Keratinocyte (primary cell): ENCODE measurements around the gene BRD2. TPM values are rescaled to one million over a fixed set of nuclear protein-coding genes. Genes with fewer than 3 reads are reported as not detected.

Experiments
- DNase-seq: peaks from one replicate; pipeline ENCODE4 v3.0.0-alpha.2; 2011; ENCODE audit warnings: low read depth, missing footprints, low spot score
- FAIRE-seq: peaks from 2 replicates; lab custom pipeline; 2011; peaks lifted over from hg19 to GRCh38; lab: Jason Lieb, UNC
- H2AFZ ChIP-seq: 2 replicates; pipeline ENCODE4 v1.6.0; 2012; ENCODE audit warnings: low read length, control low read depth, inconsistent platforms; ENCODE audit not compliant: control insufficient read depth
- H3K27ac ChIP-seq: 2 replicates; pipeline ENCODE4 v1.5.1; 2011; ENCODE audit warnings: low read length; ENCODE audit not compliant: control insufficient read depth, insufficient read depth
- H3K27me3 ChIP-seq: 3 replicates; pipeline ENCODE4 v1.6.0; 2011; ENCODE audit warnings: low read length; ENCODE audit not compliant: control insufficient read depth, insufficient read depth; ENCODE audit errors: extremely low read depth
- H3K36me3 ChIP-seq, 2 experiments: 2 replicates in 1 of 2; 3 replicates in 1 of 2; pipeline ENCODE4 v1.5.1; 2011; ENCODE audit warnings: low read length in 2 of 2, mild to moderate bottlenecking in 1 of 2; ENCODE audit not compliant: control insufficient read depth in 2 of 2, insufficient read depth in 2 of 2; ENCODE audit errors: extremely low read depth in 1 of 2
- H3K4me1 ChIP-seq: 3 replicates; pipeline ENCODE4 v1.5.1; 2011; ENCODE audit warnings: low read length; ENCODE audit not compliant: control insufficient read depth, insufficient read depth; ENCODE audit errors: extremely low read depth
- H3K4me2 ChIP-seq: 3 replicates; pipeline ENCODE4 v1.6.0; 2011; ENCODE audit warnings: low read depth, low read length; ENCODE audit not compliant: control insufficient read depth, insufficient read depth; ENCODE audit errors: extremely low read depth
- H3K4me3 ChIP-seq, 3 experiments: fragments of 200-600 bp in 1 of 3; sonication (generic) in 1 of 3; 2 replicates in 2 of 3; 3 replicates in 1 of 3; pipeline ENCODE4 v1.5.1; 2011 to 2016; ENCODE audit warnings: low read length in 3 of 3, mild to moderate bottlenecking in 3 of 3, control low read depth in 2 of 3, inconsistent platforms in 1 of 3, low read depth in 1 of 3, mixed read lengths in 1 of 3, mixed run types in 1 of 3, moderate library complexity in 1 of 3; ENCODE audit not compliant: control insufficient read depth in 2 of 3, insufficient read depth in 2 of 3; ENCODE audit errors: extremely low read depth in 1 of 3
- H3K79me2 ChIP-seq: 2 replicates; pipeline ENCODE4 v1.6.0; 2012; ENCODE audit warnings: low read length; ENCODE audit not compliant: control insufficient read depth, insufficient read depth
- H3K9ac ChIP-seq: 3 replicates; pipeline ENCODE4 v1.6.0; 2011; ENCODE audit warnings: low read length; ENCODE audit not compliant: control insufficient read depth, insufficient read depth; ENCODE audit errors: extremely low read depth
- H3K9me1 ChIP-seq: 3 replicates; pipeline ENCODE4 v1.6.0; 2011; ENCODE audit warnings: low read length; ENCODE audit not compliant: control insufficient read depth, insufficient read depth; ENCODE audit errors: extremely low read depth
- H3K9me3 ChIP-seq: 2 replicates; pipeline ENCODE4 v1.5.1; 2012; ENCODE audit warnings: low read depth, low read length; ENCODE audit not compliant: control insufficient read depth
- H4K20me1 ChIP-seq: 3 replicates; pipeline ENCODE4 v1.6.0; 2011; ENCODE audit warnings: low read length; ENCODE audit not compliant: control insufficient read depth, insufficient read depth; ENCODE audit errors: extremely low read depth
- EZH2 ChIP-seq: IDR thresholded peaks from one replicate; pipeline ENCODE4 v1.6.1; 2012; ENCODE audit warnings: inconsistent platforms, mild to moderate bottlenecking, low read length, moderate library complexity
- dilution Hi-C: fragments of 300-500 bp; cut with MboI; formaldehyde crosslinking; loops from one replicate; pipeline ENCODE4 v1.7.0; 2020; ENCODE audit warnings: low sequenced_read_pairs; ENCODE audit not compliant: extremely low pct_ligation_motif_present
- polyA plus RNA-seq, 5 experiments: library from polyadenylated mRNA; depleted of rRNA in 3 of 5; stranded (reverse) in 3 of 5; stranded (forward) in 1 of 5; unstranded in 1 of 5; fragments of >200 nt; gene quantifications; 1 replicate in 1 of 5; 2 replicates in 3 of 5; 3 replicates in 1 of 5; pipeline versions ENCODE4 v1.2.1 to v1.2.3, GENCODE V29; 2011 to 2012; ENCODE audit warnings: missing spikeins in 2 of 5, low read depth in 1 of 5, low replicate concordance in 1 of 5
- TF ChIP-seq, protein P1 (sequence below), 3 experiments: IDR thresholded peaks in 1 of 3; conservative IDR thresholded peaks in 1 of 3; optimal IDR thresholded peaks in 1 of 3; 2 replicates in 2 of 3; 3 replicates in 1 of 3; pipeline versions ENCODE3 to v1.5.1; 2011; ENCODE audit warnings: low read length in 3 of 3, mild to moderate bottlenecking in 3 of 3, moderate library complexity in 2 of 3, control low read depth in 1 of 3, inconsistent platforms in 1 of 3; ENCODE audit not compliant: insufficient read depth in 2 of 3; ENCODE audit errors: extremely low read depth in 1 of 3

Gene BRD2
- polyA plus RNA-seq, 1 donor (not counting 4 experiments of a cell fraction or from before 2014, with no cell fraction given), result 121 TPM

GRCh38 chr6:32993363-32993973, 25.1 kb downstream of the BRD2 start:
- TF ChIP-seq, protein P1, sequence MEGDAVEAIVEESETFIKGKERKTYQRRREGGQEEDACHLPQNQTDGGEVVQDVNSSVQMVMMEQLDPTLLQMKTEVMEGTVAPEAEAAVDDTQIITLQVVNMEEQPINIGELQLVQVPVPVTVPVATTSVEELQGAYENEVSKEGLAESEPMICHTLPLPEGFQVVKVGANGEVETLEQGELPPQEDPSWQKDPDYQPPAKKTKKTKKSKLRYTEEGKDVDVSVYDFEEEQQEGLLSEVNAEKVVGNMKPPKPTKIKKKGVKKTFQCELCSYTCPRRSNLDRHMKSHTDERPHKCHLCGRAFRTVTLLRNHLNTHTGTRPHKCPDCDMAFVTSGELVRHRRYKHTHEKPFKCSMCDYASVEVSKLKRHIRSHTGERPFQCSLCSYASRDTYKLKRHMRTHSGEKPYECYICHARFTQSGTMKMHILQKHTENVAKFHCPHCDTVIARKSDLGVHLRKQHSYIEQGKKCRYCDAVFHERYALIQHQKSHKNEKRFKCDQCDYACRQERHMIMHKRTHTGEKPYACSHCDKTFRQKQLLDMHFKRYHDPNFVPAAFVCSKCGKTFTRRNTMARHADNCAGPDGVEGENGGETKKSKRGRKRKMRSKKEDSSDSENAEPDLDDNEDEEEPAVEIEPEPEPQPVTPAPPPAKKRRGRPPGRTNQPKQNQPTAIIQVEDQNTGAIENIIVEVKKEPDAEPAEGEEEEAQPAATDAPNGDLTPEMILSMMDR (optimal IDR thresholded peaks at IDR 0.05 in 1 of 3, IDR thresholded peaks at IDR 0.05 in 1 of 3, conservative IDR thresholded peaks at IDR 0.05 in 1 of 3; ENCODE audit: extremely low read depth in 1 of 3, insufficient read depth in 2 of 3, low read length in 3 of 3), result no peak
- no peak for TF ChIP-seq EZH2
- dilution Hi-C loops, result no loop called here
- DNase-seq (no peak), FAIRE-seq (no peak)
- Histone ChIP-seq H3K79me2 (no peaks in the 10 kb centered on the region), H3K27me3 (no peaks in the 10 kb centered on the region), H3K4me2 (no peak overlapping the region), H3K4me1 (no peaks in the 10 kb centered on the region), H3K9me1 (no peaks in the 10 kb centered on the region), H3K9me3 (no peaks in the 10 kb centered on the region), H4K20me1 (no peaks in the 10 kb centered on the region), H3K9ac (no peak overlapping the region), H3K36me3 (no peaks in the 10 kb centered on the region), H2AFZ (no peak overlapping the region), H3K4me3 (no peak overlapping the region), H3K27ac (no peak overlapping the region)

GRCh38 chr6:32995448-32995847, 27.1 kb downstream of the BRD2 start:
- Histone ChIP-seq H3K4me3 (no peak overlapping the region), H3K4me2 (no peak overlapping the region), H3K27ac (no peak overlapping the region), H3K9me3 (no peaks in the 10 kb centered on the region), H2AFZ (no peak overlapping the region), H3K79me2 (no peaks in the 10 kb centered on the region), H3K36me3 (no peaks in the 10 kb centered on the region), H3K4me1 (no peaks in the 10 kb centered on the region), H4K20me1 (no peaks in the 10 kb centered on the region), H3K27me3 (peaks cover 3% of the 10 kb centered on the region), H3K9ac (no peak overlapping the region), H3K9me1 (no peaks in the 10 kb centered on the region)
- dilution Hi-C loops, result no loop called here
- no peak for FAIRE-seq
- no peak for DNase-seq
- TF ChIP-seq EZH2, result no peak
- TF ChIP-seq, protein P1 (optimal IDR thresholded peaks at IDR 0.05 in 1 of 3, IDR thresholded peaks at IDR 0.05 in 1 of 3, conservative IDR thresholded peaks at IDR 0.05 in 1 of 3; ENCODE audit: extremely low read depth in 1 of 3, insufficient read depth in 2 of 3, low read length in 3 of 3), result no peak
